HG03575 (cell line): ENCODE data around the gene ANKRD40CL.

Experiments used
- ATAC-seq: cut with Tn5 transposase; IDR thresholded peaks from one replicate; pipeline ENCODE4 v1.9.1; 2021; ENCODE audit not compliant: unreplicated experiment, insufficient number of reproducible peaks, low FRiP score; ENCODE audit errors: extremely low read depth

The ANKRD40CL gene

GRCh38 chr17:50793007-50793406 lies 25.7 kb upstream of the ANKRD40CL start:
- no peak for ATAC-seq

DNA sequence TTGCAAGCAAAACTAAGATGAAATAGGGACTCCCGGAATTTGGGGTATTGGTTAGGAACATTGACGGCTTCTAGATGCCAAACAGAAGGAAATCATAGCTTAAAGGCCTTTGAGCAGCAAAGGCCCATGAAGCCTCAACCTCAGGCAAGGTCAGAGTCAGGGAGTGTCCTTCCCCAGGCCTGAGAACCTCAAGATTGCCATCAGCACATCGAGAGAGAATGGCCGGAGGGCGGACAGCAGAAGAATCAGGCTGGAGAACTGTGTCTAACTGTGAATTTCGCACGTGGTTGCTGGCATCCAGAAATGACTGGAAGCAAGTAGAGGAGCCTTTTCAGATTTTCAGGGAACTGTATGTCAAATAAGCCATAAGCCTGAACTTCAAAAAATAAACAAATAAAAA lies 24.8 kb upstream of the ANKRD40CL start:
- ATAC-seq, result no peak

GRCh38 chr17:50790618-50791017 lies 23.3 kb upstream of the ANKRD40CL start:
- no peak for ATAC-seq

GRCh38 chr17:50787106-50787505 lies 19.8 kb upstream of the ANKRD40CL start:
- no peak for ATAC-seq

- ATAC-seq, result no peak
Observed at GRCh38 chr17:50785946-50786570, 18.7 kb upstream of the ANKRD40CL start.

- ATAC-seq, result no peak
Observed at GRCh38 chr17:50785126-50785525, 17.8 kb upstream of the ANKRD40CL start.

- no peak for ATAC-seq
Observed at GRCh38 chr17:50783905-50784304, 16.6 kb upstream of the ANKRD40CL start.

DNA sequence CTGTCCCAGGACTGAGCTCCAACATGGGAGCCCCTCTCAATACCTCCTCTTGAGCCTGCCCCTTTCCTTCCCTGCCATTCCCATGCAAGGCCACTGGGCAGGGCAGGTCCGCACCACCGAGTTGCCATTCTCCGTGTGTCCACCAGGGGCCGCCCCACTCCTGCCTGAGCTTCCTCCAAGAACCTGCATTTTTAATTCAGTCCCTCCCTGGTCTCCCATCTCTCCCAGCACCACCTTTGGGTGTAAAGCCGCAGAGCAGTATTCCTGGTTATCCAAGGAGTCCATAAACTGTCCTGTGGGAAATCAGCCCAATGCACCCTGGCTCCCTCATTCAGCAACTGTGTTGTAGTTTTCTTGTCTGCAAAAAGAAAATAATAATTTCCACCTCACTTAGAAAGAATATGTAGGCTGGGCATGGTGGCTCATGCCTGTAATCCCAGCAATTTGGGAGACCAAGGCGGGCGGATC lies 15.9 kb upstream of the ANKRD40CL start:
- no peak for ATAC-seq

GRCh38 chr17:50781167-50781566 lies 13.8 kb upstream of the ANKRD40CL start:
- no peak for ATAC-seq

GRCh38 chr17:50779747-50780353 lies 12.5 kb upstream of the ANKRD40CL start:
- no peak for ATAC-seq

GRCh38 chr17:50778988-50779387 lies 11.7 kb upstream of the ANKRD40CL start:
- ATAC-seq, result no peak

GRCh38 chr17:50778471-50778870 lies 11.2 kb upstream of the ANKRD40CL start:
- ATAC-seq, result no peak

DNA sequence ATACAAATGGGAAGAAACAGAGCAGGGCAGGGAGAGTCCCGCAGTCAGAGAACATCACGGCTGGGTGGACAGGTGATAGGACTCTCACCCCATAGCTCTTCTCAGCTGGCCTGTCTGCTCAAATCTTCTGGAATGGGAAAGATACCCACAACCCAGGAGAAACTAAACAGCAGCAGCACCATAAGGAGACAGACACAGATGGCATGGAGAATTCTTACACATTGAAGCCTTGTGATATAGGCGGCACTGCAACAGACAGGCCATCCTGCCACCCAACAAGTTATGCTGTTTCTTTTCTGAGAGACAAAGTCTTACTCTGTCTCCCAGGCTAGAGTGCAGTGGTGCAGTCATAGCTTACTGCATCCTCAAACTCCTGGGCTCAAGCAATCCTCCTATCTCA lies 8.6 kb upstream of the ANKRD40CL start:
- ATAC-seq, result no peak

- ATAC-seq, result no peak
Observed at GRCh38 chr17:50774225-50774803, 7.0 kb upstream of the ANKRD40CL start.

- ATAC-seq, result no peak
Observed at GRCh38 chr17:50771991-50772785, 4.9 kb upstream of the ANKRD40CL start.

GRCh38 chr17:50770346-50770745 lies 3.0 kb upstream of the ANKRD40CL start:
- ATAC-seq, result no peak

- no peak for ATAC-seq
Observed at GRCh38 chr17:50769884-50770283, 2.6 kb upstream of the ANKRD40CL start.

DNA sequence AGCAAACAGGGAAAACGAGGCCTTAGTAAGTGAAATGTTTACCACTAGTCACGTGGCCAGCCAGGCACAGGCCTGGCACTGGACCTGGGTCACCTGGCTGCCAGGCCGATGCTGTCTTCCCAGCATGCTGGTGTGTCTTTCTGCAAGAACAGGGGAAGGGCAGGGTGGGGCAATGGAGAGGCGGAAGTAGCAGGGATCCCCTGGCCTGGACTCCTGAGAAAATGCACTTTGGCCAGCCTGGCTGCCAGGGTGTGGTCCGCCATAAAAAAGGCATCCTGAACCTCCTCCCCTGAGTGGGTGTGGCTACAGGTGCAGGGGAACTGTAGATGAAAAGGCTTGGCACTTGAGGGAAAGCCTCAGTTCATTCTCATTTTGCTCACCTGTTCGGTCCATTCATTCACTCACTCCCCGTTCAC lies 1.0 kb upstream of the ANKRD40CL start:
- ATAC-seq, result no peak

DNA sequence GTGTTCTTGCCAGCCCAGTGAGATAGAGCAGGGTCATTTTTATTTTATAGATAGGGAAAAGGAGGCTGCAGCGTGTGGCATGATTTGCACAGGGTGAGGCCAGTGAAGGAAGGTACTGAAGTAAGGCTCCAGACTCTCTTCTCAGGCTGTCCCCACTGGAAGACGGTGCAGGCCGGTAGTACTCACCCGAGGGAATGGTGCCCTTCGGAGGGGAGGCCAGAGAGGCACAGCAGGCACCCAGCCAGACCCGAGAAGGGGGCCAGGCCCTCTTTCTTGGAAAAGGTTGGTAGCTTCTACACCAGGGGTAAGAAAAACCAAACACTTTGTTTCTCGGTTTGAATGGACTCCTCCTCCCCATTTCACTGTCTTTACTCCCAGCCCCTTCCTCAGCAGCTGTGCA lies 288 bp downstream of the ANKRD40CL start:
- ATAC-seq, result no peak
